ENCODE data around the gene TRIM43B.
A peak's percentile ranks its signal among the peaks of the same experiment; 100 is the strongest.
"Not testable (repeated sequence)": the region's sequence is repeated elsewhere in the genome, so short reads cannot be mapped to it uniquely, and the experiment has no call there.

TRIM43B gene

GRCh38 chr2:95433373-95433772 lies 51.2 kb downstream of the TRIM43B start:
- peak; percentile 70 for FAIRE-seq

GRCh38 chr2:95429748-95430467 lies 54.6 kb downstream of the TRIM43B start:
- peak; percentile 51 for FAIRE-seq

- not testable (repeated sequence) for FAIRE-seq
Observed at GRCh38 chr2:95427196-95427867, 57.2 kb downstream of the TRIM43B start.
